Liver (tissue), 3 donors: ENCODE measurements around the gene CCR3.

Source experiments
- FOXA1 ChIP-seq: IDR thresholded peaks from 2 replicates; pipeline ENCODE4 v1.6.1; 2016; ENCODE audit warnings: antibody characterized with exemption
- GABPA ChIP-seq, 2 donors: IDR thresholded peaks in 1 of 2; conservative IDR thresholded peaks in 1 of 2; 2 replicates each; pipeline ENCODE4 v1.6.1; 2016; ENCODE audit warnings: antibody characterized with exemption in 2 of 2, mild to moderate bottlenecking in 1 of 2, moderate library complexity in 1 of 2
- JUND ChIP-seq, 2 donors: IDR thresholded peaks; 2 replicates each; pipeline ENCODE4 v1.6.1; 2016; ENCODE audit warnings: antibody characterized with exemption in 2 of 2
- RAD21 ChIP-seq, 2 donors: IDR thresholded peaks; 2 replicates each; pipeline ENCODE4 v1.6.1; 2016; ENCODE audit warnings: antibody characterized with exemption in 2 of 2, mild to moderate bottlenecking in 2 of 2
- RXRA ChIP-seq, 2 donors: IDR thresholded peaks; 2 replicates each; pipeline ENCODE4 v1.6.1; 2017 to 2018; ENCODE audit warnings: antibody characterized with exemption in 2 of 2, mild to moderate bottlenecking in 1 of 2
- SP1 ChIP-seq: IDR thresholded peaks from 2 replicates; pipeline ENCODE4 v1.6.1; 2018; ENCODE audit warnings: antibody characterized with exemption, mild to moderate bottlenecking
- TF ChIP-seq, protein P1 (sequence below): fragments of 150-350 bp; IDR thresholded peaks from 2 replicates; pipeline ENCODE4 v1.5.1; 2017; ENCODE audit warnings: improper control_type of control experiment, low read depth, low read length; ENCODE audit not compliant: missing input control
- donor health status: healthy.
- donor health status: healthy.

- TF ChIP-seq, protein P1, sequence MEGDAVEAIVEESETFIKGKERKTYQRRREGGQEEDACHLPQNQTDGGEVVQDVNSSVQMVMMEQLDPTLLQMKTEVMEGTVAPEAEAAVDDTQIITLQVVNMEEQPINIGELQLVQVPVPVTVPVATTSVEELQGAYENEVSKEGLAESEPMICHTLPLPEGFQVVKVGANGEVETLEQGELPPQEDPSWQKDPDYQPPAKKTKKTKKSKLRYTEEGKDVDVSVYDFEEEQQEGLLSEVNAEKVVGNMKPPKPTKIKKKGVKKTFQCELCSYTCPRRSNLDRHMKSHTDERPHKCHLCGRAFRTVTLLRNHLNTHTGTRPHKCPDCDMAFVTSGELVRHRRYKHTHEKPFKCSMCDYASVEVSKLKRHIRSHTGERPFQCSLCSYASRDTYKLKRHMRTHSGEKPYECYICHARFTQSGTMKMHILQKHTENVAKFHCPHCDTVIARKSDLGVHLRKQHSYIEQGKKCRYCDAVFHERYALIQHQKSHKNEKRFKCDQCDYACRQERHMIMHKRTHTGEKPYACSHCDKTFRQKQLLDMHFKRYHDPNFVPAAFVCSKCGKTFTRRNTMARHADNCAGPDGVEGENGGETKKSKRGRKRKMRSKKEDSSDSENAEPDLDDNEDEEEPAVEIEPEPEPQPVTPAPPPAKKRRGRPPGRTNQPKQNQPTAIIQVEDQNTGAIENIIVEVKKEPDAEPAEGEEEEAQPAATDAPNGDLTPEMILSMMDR: no peak
- TF ChIP-seq FOXA1 (no peak), RAD21 (IDR thresholded peaks at IDR 0.05) (no peak), JUND (IDR thresholded peaks at IDR 0.05) (no peak), SP1 (no peak), GABPA (IDR thresholded peaks at IDR 0.05 in 1 of 2, conservative IDR thresholded peaks at IDR 0.05 in 1 of 2) (no peak), RXRA (IDR thresholded peaks at IDR 0.05) (no peak)
Measured at GRCh38 chr3:46300461-46300789, 58.2 kb downstream of the CCR3 start.
